ENCODE measurements around the gene TCN1. TPM values are rescaled to one million over a fixed set of nuclear protein-coding genes. Genes with fewer than 3 reads are reported as not detected.

TCN1 gene, protein sequence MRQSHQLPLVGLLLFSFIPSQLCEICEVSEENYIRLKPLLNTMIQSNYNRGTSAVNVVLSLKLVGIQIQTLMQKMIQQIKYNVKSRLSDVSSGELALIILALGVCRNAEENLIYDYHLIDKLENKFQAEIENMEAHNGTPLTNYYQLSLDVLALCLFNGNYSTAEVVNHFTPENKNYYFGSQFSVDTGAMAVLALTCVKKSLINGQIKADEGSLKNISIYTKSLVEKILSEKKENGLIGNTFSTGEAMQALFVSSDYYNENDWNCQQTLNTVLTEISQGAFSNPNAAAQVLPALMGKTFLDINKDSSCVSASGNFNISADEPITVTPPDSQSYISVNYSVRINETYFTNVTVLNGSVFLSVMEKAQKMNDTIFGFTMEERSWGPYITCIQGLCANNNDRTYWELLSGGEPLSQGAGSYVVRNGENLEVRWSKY
- 0.19 to 0.57 TPM (median 0.29 TPM) in 4 of 5 replicates, not detected in the other for total RNA-seq (2022; extraction: Qiagen RNA extraction; ENCODE audit: low read depth)

DNA sequence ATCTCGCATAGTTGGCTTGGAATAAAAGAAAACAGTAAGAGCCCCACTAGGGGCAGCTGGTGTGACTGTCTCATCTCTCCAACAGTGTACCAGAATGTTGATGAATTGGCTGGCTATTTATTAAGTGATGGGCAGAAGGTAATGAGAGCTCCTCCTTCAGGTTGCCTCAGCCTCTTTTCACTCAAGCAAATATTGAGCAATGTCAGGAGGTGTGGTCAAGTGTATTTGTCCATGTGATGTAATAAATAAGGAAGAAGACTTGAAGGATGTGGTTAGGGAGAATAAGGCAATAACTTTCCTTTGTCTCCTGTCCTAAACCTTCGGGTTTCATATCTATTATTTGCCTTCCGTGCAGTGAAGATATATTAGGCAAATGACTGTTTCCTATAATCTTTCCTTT, at the start of gene TCN1:
Gene TCN1, minus strand, starts transcription at position 91 of the 400 bp plus-strand sequence. Its CDS starts 17 bp downstream, at position 74.

DNA sequence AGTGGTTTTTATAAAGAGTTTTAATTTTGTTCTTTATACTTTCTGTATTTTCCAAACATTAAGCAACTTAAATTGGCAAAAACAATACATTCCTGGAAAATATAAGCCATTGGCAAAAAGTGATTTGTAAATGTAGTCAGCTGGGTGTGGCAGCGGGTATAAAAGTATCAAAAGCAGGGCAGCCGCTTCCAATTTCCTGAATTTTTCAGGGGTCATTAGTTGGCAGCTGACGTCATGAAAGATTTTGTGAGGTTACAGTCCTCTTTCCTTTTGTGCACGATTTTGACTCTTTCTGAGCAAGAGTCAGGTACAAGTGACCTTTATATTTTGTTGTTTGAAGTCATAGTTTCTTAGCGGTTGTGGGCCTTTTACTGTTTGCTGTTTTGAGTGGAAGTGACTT, 12.3 kb upstream of the TCN1 start, which contains the start of gene OOSP3:
Gene OOSP3, plus strand, starts transcription at position 208 of the 400 bp plus-strand sequence. Its CDS starts 27 bp downstream, at position 235.

DNA sequence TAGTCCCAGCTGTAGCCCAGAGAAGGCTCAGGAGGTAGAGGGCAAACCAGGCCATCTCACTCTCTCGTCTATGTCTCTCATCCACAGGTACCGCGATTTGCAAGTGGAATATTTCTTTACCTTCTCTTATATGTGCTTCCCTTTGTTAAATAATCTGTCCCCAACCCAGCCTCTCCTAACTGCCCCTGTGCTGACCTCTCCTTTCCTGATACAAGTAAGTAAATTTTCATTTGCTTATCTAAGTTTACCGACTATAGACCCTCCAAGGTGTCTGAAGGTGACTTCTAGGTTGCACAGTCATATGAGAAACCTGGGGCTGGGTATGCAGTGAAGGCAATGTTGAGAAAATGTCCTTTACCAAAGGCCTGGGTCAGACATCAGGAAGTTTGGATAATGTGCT, 20.9 kb downstream of the TCN1 start, which contains the start of gene CBLIF:
Gene CBLIF, minus strand, starts transcription at position 101 of the 400 bp plus-strand sequence. Its CDS starts 46 bp downstream, at position 55.

DNA sequence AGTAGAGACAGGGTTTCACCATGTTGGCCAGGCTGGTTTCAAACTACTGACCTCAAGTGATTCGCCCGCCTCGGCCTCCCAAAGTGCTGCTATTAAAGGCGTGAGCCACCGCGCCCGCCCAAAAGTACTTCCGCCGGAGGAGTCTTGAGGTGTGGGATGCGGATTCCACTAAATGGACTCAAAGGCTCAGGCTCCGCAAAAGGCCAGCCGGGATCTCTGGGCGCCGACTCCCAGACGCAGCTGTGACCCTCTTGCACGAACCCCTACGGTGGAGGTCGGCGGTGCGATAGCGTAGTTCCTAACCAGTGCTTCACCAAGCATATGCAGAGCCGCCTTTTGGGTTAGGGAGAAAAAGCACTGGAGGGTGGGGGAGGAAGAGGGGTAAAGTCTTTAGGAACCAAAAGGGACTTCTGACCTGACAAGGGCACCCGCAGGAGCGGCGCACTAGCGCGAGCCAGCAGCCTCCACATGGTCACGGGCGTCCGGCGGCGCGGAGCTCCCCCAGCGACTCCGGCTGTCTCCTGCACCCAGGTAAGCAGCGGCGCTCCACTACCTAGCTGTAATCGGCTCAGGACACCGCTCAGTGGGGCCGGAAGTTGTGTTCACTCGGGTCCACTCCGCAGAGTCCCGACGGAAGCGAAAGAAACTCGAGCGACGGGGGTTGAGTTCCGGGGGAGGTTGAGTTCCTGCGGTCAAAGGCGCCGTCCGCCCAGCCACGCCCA, 55.9 kb downstream of the TCN1 start, which contains the start of gene MRPL16:
Gene MRPL16, minus strand, starts transcription at position 590 of the 722 bp plus-strand sequence. Its CDS starts 120 bp downstream, at position 470.

Other genes starting within 250 kb of the TCN1 start
- 43.7 to 48.4 TPM (median 45.7 TPM) in 5 replicates for gene PATL1, start 197.4 kb downstream of the TCN1 start, total RNA-seq (2022; extraction: Qiagen RNA extraction; ENCODE audit: low read depth)
- not detected in 5 replicates for gene OR10V1, start 152.6 kb downstream of the TCN1 start, total RNA-seq (2022; extraction: Qiagen RNA extraction; ENCODE audit: low read depth)
- 22.5 to 31.5 TPM (median 25.1 TPM) in 5 replicates for gene STX3, start 111.1 kb downstream of the TCN1 start, total RNA-seq (2022; extraction: Qiagen RNA extraction; ENCODE audit: low read depth)
- gene MRPL16, start 55.7 kb downstream of the TCN1 start, total RNA-seq (2022; extraction: Qiagen RNA extraction; ENCODE audit: low read depth), result 61.8 to 69.9 TPM (median 64.3 TPM) in 5 replicates
- gene CBLIF, start 21.0 kb downstream of the TCN1 start, total RNA-seq (2022; extraction: Qiagen RNA extraction; ENCODE audit: low read depth), result not detected in 5 replicates
- gene OOSP3, start 12.3 kb upstream of the TCN1 start, total RNA-seq (2022; extraction: Qiagen RNA extraction; ENCODE audit: low read depth), result 0.17 TPM in 1 of 5 replicates, not detected in the others
- not detected in 5 replicates for gene OOSP1, start 71.9 kb upstream of the TCN1 start, total RNA-seq (2022; extraction: Qiagen RNA extraction; ENCODE audit: low read depth)
- not detected in 5 replicates for gene OOSP4A, start 97.5 kb upstream of the TCN1 start, total RNA-seq (2022; extraction: Qiagen RNA extraction; ENCODE audit: low read depth)
- not detected in 5 replicates for gene OOSP4B, start 150.7 kb upstream of the TCN1 start, total RNA-seq (2022; extraction: Qiagen RNA extraction; ENCODE audit: low read depth)
- gene OOSP2, start 173.9 kb upstream of the TCN1 start, total RNA-seq (2022; extraction: Qiagen RNA extraction; ENCODE audit: low read depth), result not detected in 5 replicates
- gene MS4A3, start 190.2 kb upstream of the TCN1 start, total RNA-seq (2022; extraction: Qiagen RNA extraction; ENCODE audit: low read depth), result not detected in 5 replicates
- gene MS4A2, start 222.2 kb upstream of the TCN1 start, total RNA-seq (2022; extraction: Qiagen RNA extraction; ENCODE audit: low read depth), result not detected in 5 replicates

Measured in A549 treated with CpdA at 1 μM for 4 hours (cell line).